EH (cell line): Measurements from ENCODE around the gene PHF14.

ENCODE experiments used
- DNase-seq: peaks from one replicate; pipeline ENCODE4 v3.0.0-alpha.2; 2015; ENCODE audit warnings: low read depth

PHF14 gene

DNA sequence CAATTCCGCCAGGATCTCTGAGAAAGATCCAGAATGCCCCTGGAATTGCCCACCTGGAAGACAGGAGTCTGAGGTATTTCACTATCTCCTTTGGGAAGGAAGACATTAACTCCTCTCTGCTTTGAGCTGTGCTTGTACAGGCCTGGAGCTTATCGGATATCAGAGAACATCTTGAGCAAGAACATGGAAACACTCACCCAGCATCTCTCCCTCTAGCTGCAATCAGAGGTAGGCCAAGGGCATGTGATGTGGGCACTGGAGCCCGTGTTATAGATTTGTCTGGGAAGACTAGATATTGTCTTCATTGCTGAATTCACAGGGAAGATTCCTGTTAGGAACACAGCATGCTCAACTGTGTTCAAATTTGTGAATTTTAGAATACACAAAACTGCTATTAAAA lies 233.9 kb downstream of the PHF14 start:
- no peak for DNase-seq

DNA sequence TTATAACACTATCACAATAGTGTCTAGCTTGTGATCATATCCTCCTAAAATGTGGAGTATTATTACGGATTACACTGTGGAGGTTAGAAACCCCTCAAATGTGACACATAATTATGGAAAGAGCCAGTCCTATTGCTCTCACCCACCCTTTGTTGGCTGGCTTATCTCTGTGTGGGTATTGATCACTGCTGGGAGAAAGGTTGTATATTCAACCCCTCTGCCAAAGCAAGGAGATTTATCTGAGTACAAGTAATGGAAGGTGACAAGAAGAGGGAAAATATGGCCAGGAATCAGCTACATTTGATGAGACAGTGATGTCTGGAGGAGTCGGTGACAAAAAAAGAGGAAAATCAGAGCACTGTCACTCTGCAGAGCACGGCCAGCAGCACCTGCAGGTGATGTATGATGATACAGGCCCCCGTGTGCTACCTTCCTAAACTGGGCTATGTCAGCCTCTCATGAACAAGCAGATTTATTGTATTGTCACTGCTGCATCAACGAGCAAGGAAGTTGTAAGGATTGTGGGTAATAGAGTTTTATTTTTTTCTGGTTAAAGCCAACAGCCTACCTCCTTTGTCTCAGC lies 235.3 kb downstream of the PHF14 start:
- no peak for DNase-seq

DNA sequence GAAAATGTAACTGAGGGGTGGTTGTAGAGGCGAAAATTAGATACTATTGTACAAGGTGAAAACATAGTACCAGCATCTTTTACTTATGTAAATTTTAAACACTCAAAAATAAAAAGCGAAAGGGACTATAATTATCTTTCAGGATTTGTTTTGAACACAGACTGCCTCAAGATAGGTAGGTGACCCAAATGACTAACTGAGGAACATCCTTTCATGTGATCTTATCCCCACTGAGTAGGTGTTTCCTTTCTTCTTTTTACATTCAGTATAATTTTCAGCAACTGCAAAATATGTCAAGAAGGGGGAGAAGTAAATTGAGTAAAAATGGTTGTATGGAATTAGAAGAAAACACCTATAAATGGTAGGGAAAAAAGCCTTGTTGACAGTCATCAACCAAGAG lies 236.7 kb downstream of the PHF14 start:
- no peak for DNase-seq

DNA sequence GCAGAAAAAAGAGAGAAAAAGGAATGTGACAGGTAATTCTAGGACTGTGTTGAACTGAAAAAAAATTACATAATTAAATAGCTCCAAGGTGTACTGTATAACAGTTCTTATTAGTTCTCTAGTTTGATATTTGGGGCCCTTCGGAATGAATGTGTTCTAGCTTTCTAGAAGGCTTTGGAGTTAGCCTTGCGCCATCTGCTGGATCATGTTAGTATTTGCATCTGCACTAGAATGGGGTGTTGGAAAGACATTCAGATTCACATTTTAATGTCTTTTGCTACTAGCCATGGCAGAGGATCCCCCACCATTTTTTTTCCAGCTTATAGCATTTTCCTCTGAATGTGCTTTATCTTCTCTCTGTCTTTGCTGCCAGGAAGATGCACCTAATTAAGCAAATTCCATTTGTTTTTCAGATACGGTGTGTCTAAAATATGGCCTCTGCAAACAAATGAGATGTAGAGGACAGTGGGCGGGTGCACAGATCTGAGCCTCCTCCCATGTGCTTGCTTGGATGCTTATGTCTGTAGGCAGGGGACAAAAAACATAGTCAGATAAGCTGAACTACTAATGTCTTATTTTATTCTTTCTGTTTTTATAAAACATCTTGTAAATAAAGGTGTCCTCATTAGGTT lies 238.5 kb downstream of the PHF14 start:
- DNase-seq = peak; percentile 71

DNA sequence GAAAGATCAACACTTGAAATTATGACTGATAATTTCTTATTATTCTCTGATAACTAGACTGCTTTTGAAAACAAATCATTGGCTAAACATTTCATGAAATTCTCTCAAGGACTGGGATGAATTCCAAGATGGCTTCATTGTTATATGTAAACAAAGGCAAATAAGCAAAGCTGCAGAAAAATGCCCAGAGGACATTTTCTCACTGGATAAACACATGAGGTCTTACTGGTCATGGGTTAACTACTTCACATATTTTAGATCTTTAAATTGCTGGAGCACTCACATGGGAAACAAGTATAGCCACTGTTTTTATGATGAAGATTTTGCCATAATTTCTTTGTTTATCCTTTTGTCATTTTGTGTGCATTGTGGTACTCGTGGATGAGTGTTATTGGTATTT lies 239.1 kb downstream of the PHF14 start:
- peak; percentile 79 for DNase-seq

DNA sequence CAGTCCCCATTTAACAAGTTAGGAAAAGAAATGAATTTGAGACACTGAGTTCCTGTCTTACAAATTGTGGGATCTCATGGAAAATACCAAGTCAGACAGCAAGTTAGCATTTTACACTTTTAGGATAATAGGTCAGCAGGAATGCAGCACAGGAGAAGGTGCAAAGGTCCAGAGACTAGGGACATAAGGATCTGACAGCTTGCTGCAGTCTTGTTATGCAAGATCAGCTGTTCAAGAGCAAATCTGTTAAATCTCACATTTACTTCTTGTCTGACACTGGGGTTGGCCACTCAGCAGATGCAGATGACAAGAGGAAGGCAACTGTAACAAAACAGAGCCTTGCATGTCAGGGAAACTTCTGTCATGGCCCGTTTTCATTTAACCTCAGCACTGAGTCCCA lies 239.6 kb downstream of the PHF14 start:
- DNase-seq = no peak

DNA sequence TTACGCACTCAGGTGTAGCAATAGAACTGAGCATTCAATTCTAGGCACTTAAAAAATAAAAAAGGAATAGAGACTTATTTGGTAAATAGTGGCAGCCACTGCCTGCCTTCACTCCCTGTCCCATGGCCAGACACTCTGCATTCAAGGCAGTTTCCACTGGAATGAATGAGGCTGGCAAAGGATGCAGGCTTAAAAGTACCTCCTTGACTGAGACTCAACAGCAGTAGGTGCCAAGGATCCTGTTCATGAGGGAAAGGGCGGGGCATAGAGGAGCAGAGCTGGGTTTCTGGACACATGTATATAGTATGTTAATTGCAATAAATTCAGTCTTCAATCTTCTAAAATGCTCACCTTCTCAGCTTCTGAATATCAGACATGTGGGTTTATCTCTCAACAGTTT lies 242.6 kb downstream of the PHF14 start:
- no peak for DNase-seq

DNA sequence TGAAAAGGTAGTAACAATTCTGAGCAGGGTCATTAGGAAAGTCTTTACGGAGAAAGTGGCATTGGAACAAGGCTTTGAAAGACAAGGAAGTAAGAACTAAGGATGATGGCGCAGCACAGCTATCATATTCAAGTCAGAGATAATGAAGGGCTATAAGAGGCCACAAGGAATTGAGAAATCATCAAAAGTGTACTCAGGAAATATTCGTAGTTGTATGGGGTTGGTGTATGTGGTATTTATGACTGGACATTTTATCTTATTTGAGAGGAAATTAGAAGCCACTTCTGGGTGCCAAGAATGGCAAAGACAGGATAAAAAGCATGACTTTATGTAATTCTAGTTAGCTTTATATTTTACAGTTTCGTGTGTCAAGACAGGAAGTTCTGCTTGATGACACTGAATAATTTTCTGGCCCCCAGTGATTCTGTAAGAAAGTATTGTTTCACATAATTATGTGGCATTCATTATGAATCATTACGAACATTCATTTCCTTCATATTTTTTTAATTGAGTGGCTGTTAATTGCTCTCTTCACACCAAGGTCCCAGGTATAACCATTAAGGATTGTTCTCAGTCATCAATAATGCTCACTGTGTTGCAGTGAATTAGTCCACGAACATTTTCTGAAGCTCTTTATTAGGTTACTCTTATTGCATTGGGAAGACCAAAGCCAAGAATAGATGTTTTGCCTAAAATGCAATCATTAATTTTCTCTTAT lies 244.3 kb downstream of the PHF14 start:
- DNase-seq = no peak
